Lung (tissue), 12 donors: ENCODE results near the gene GALNS. TPM values are rescaled to one million over a fixed set of nuclear protein-coding genes. Genes with fewer than 3 reads are reported as not detected.

Experiments
- ATAC-seq: fragments of 200-7000 bp; cut with Tn5 transposase; one replicate; pipeline ENCODE4 v1.9.1; 2020; ENCODE audit warnings: moderate number of reproducible peaks; ENCODE audit not compliant: insufficient read depth, low FRiP score
- DNase-seq, 3 donors: peaks; one replicate each; pipeline ENCODE4 v3.0.0-alpha.2; 2013 to 2017
- H3K27ac ChIP-seq, 2 donors: one replicate each; pipeline ENCODE4 v1.5.1; 2013; ENCODE audit warnings: mild to moderate bottlenecking in 2 of 2, moderate library complexity in 2 of 2, control low read depth in 1 of 2, inconsistent platforms in 1 of 2, low read depth in 1 of 2, low read length in 1 of 2
- H3K27me3 ChIP-seq, 3 donors: one replicate each; pipeline ENCODE4 v1.5.1; 2013; ENCODE audit warnings: low read length in 2 of 3; ENCODE audit not compliant: control insufficient read depth in 3 of 3, insufficient read depth in 3 of 3
- H3K36me3 ChIP-seq, 4 donors: one replicate each; pipeline ENCODE4 v1.5.1; 2013; ENCODE audit warnings: low read length in 4 of 4, mild to moderate bottlenecking in 1 of 4, moderate library complexity in 1 of 4; ENCODE audit not compliant: control insufficient read depth in 4 of 4, insufficient read depth in 4 of 4
- H3K4me1 ChIP-seq, 5 donors: one replicate each; pipeline ENCODE4 v1.5.1; 2013; ENCODE audit warnings: low read length in 5 of 5, mild to moderate bottlenecking in 2 of 5, moderate library complexity in 1 of 5; ENCODE audit not compliant: control insufficient read depth in 5 of 5, insufficient read depth in 5 of 5
- H3K4me3 ChIP-seq: one replicate; pipeline ENCODE4 v1.5.1; 2013; ENCODE audit warnings: mild to moderate bottlenecking, control low read depth, moderate library complexity
- H3K9ac ChIP-seq, 2 donors: one replicate each; pipeline ENCODE4 v1.5.1; 2013; ENCODE audit warnings: low read length in 2 of 2, control low read depth in 1 of 2; ENCODE audit not compliant: insufficient read depth in 1 of 2
- H3K9me3 ChIP-seq, 4 donors: one replicate each; pipeline ENCODE4 v1.5.1; 2013; ENCODE audit warnings: low read length in 3 of 4, mild to moderate bottlenecking in 1 of 4, moderate library complexity in 1 of 4; ENCODE audit not compliant: control insufficient read depth in 4 of 4, insufficient read depth in 3 of 4
- WGBS, 2 donors: extraction: QIAGEN DNeasy Blood & Tissue Kit; methylation state at CpG; one replicate each; pipeline ENCODE4 v1.1.7; 2013; 5-methylcytosine and 5-hydroxymethylcytosine counted together
- polyA plus RNA-seq, 2 donors: library from polyadenylated mRNA; stranded (reverse); fragments of 200-250 nt; gene quantifications; one replicate each; pipeline ENCODE4 v1.2.1, GENCODE V29; 2013
- total RNA-seq, 2 donors: library from RNA; depleted of rRNA in 1 of 2; stranded (reverse); fragments of >200 nt in 1 of 2; gene quantifications; one replicate each; pipeline ENCODE4 v1.2.1, GENCODE V29; 2014 to 2021
- TF ChIP-seq, protein P1 (sequence below): IDR thresholded peaks from 2 replicates; pipeline ENCODE4 v1.5.1; 2012; ENCODE audit warnings: mild to moderate bottlenecking; ENCODE audit errors: control extremely low read depth, extremely low read depth
- donor health status: control.
- donor health status: control.
- donor health status: Bipolar disorder and iron deficiency.
- donor health status: healthy.
- donor health status: DM: yes; HTN: yes; CAD: no.

GALNS gene
- total and polyA plus RNA-seq, 4 donors = 21.4 to 61.9 (median 30.3) TPM

DNA sequence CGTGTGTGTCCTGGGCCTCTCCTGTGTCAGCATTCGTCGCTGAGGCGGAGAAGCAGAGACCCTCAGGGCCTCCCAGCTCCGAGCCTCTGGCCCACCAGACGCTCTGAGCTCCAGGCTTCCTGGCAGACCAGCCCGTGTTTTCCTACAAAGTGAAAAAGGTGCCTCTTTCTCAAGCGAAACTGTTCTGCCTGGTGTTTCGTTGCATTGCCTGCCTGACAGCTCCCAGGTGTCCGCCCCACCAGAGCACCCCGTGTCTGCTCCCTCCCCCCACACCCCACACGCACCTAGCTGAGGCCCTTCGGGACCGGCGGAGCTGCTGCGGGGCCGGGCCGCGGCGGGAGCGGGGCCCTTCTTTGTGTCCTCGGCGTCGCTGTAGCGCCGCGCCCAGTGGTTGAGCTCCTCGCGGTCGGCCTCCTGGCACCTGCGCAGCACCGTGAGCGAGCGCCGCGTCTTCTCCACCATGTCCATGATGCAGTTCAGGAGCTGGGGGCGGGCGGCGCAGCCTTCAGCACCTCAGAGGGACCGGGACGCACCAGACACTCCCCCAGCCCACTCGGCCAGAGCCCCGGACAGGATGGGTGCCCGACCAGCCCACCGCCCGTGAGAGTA is 24.4 kb upstream of the GALNS start:
- Histone ChIP-seq H3K9ac (no peak overlapping the region), H3K9me3 (peaks cover 0 to 5% (median 0%) of the 10 kb centered on the region in 4 donors), H3K4me1 (peaks cover 0 to 19% (median 11%) of the 10 kb centered on the region in 5 donors), H3K4me3 (no peak overlapping the region), H3K27ac (no peak overlapping the region), H3K27me3 (peaks cover 0 to 6% (median 3%) of the 10 kb centered on the region in 3 donors), H3K36me3 (peaks cover 0 to 15% (median 0%) of the 10 kb centered on the region in 4 donors)
- ATAC-seq (no peak), DNase-seq (peak in 1 of 3 donors; percentile 29)
- TF ChIP-seq, protein P1, sequence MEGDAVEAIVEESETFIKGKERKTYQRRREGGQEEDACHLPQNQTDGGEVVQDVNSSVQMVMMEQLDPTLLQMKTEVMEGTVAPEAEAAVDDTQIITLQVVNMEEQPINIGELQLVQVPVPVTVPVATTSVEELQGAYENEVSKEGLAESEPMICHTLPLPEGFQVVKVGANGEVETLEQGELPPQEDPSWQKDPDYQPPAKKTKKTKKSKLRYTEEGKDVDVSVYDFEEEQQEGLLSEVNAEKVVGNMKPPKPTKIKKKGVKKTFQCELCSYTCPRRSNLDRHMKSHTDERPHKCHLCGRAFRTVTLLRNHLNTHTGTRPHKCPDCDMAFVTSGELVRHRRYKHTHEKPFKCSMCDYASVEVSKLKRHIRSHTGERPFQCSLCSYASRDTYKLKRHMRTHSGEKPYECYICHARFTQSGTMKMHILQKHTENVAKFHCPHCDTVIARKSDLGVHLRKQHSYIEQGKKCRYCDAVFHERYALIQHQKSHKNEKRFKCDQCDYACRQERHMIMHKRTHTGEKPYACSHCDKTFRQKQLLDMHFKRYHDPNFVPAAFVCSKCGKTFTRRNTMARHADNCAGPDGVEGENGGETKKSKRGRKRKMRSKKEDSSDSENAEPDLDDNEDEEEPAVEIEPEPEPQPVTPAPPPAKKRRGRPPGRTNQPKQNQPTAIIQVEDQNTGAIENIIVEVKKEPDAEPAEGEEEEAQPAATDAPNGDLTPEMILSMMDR = no peak
- 72 to 85% methylated on average over 46 of the region's 46 CpGs for WGBS, 2 donors

DNA sequence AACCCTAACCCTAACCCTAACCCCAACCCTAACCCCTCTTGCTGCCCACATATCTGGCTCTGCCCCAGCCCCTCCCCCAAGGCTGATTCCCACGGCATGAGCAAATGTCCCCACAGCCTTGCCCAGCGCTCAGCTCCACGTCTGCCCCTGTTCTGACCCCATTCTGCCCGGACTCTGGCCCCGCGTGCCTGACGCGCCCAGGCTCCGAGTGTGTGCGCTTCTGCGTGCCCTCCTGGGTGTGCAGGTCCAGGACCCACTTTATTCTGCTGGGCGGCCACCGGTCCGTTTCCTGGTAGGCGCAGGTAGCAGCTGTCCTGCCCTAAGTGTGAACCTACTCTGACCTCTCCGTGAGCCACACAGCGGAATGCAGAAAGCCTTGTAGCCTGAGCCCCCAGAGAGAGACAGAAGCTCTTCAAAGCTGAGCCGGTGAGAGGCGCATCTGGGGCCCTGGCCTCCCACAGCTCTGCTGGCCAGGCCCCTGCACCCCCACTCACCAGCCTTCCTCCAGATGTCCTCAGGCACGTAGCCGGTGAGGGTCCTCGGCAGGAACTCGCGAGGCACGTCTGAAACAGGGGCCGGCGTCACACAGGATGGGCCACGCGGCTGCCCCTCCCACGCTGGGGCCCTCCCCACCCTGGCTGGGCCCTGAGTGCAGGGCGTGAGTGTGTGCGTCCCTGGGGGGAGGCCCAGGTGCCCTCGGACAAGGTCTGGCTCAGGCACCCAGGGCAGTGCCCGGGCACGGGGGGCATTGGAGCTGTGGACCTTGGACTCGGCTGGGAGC is 23.7 kb upstream of the GALNS start:
- 75 to 88% methylated on average over 36 of the region's 36 CpGs for WGBS, 2 donors
- peaks cover 0 to 15% (median 9%) of the 10 kb centered on the region in 5 donors for H3K4me1 ChIP-seq
- H3K27ac ChIP-seq = no peak overlapping the region
- peaks cover 0 to 5% (median 0%) of the 10 kb centered on the region in 4 donors for H3K9me3 ChIP-seq
- ATAC-seq (no peak), DNase-seq (no peak)
- TF ChIP-seq, protein P1 = no peak
- peaks cover 0 to 6% (median 3%) of the 10 kb centered on the region in 3 donors for H3K27me3 ChIP-seq
- H3K4me3 ChIP-seq = no peak overlapping the region
- peaks cover 0 to 15% (median 0%) of the 10 kb centered on the region in 4 donors for H3K36me3 ChIP-seq
- H3K9ac ChIP-seq = no peak overlapping the region

DNA sequence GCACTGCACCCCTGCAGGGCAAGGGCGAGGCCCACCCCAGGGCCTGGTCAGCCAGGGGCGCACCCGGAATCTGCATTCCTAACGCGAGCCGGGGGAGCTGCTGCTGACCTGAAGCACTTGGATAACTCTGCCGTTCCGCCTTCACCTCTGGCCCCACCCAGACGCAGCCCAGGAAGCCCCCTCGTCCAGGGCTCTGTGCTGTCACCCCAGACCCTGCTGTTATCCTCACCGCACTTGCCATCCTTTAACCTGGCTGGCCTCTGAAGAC is 23.0 kb upstream of the GALNS start:
- Histone ChIP-seq H3K36me3 (peaks cover 0 to 11% (median 0%) of the 10 kb centered on the region in 4 donors), H3K9ac (no peak overlapping the region), H3K4me3 (no peak overlapping the region), H3K4me1 (peaks cover 0 to 15% (median 9%) of the 10 kb centered on the region in 5 donors), H3K27ac (no peak overlapping the region), H3K27me3 (peaks cover 0 to 6% (median 3%) of the 10 kb centered on the region in 3 donors), H3K9me3 (peaks cover 0 to 5% (median 0%) of the 10 kb centered on the region in 4 donors)
- TF ChIP-seq, protein P1 = no peak
- 81 to 95% methylated on average over 11 of the region's 11 CpGs for WGBS, 2 donors
- DNase-seq (no peak), ATAC-seq (no peak)
